ENCODE measurements around the gene CHST14.
"Not testable (repeated sequence)": the region's sequence is repeated elsewhere in the genome, so short reads cannot be mapped to it uniquely, and the experiment has no call there.

CHST14 gene

GRCh38 chr15:40444736-40445135 lies 26.0 kb upstream of the CHST14 start:
- Histone ChIP-seq H3K27ac (ENCODE audit: low read depth, low read length) (no peak overlapping the region), H3K9ac (ENCODE audit: low read length) (no peak overlapping the region), H3K4me3 (ENCODE audit: low read length) (no peak overlapping the region), H3K36me3 (ENCODE audit: control insufficient read depth, insufficient read depth, low read length) (no peaks in the 10 kb centered on the region), H3K4me1 (ENCODE audit: control insufficient read depth, insufficient read depth, low read length) (peaks cover 4% of the 10 kb centered on the region), H3K27me3 (ENCODE audit: control insufficient read depth, insufficient read depth, low read length) (peaks cover 5% of the 10 kb centered on the region)

GRCh38 chr15:40445421-40445922 lies 25.3 kb upstream of the CHST14 start:
- Histone ChIP-seq H3K27ac (ENCODE audit: low read depth, low read length) (no peak overlapping the region), H3K4me1 (ENCODE audit: control insufficient read depth, insufficient read depth, low read length) (no peaks in the 10 kb centered on the region), H3K36me3 (ENCODE audit: control insufficient read depth, insufficient read depth, low read length) (no peaks in the 10 kb centered on the region), H3K27me3 (ENCODE audit: control insufficient read depth, insufficient read depth, low read length) (no peaks in the 10 kb centered on the region), H3K9ac (ENCODE audit: low read length) (no peak overlapping the region), H3K4me3 (ENCODE audit: low read length) (no peak overlapping the region)

- H3K36me3 ChIP-seq (ENCODE audit: control insufficient read depth, insufficient read depth, low read length) = no peaks in the 10 kb centered on the region
- no peaks in the 10 kb centered on the region for H3K27me3 ChIP-seq (ENCODE audit: control insufficient read depth, insufficient read depth, low read length)
- H3K27ac ChIP-seq (ENCODE audit: low read depth, low read length) = no peak overlapping the region
- no peak overlapping the region for H3K9ac ChIP-seq (ENCODE audit: low read length)
- H3K4me3 ChIP-seq (ENCODE audit: low read length) = no peak overlapping the region
- H3K4me1 ChIP-seq (ENCODE audit: control insufficient read depth, insufficient read depth, low read length) = no peaks in the 10 kb centered on the region
These were observed 24.6 kb upstream of the CHST14 start for GRCh38 chr15:40446144-40446543.

GRCh38 chr15:40448354-40448753 lies 22.4 kb upstream of the CHST14 start:
- no peak overlapping the region for H3K4me3 ChIP-seq (ENCODE audit: low read length)
- H3K9ac ChIP-seq (ENCODE audit: low read length) = no peak overlapping the region
- H3K36me3 ChIP-seq (ENCODE audit: control insufficient read depth, insufficient read depth, low read length) = no peaks in the 10 kb centered on the region
- H3K27ac ChIP-seq (ENCODE audit: low read depth, low read length) = no peak overlapping the region
- no peaks in the 10 kb centered on the region for H3K27me3 ChIP-seq (ENCODE audit: control insufficient read depth, insufficient read depth, low read length)
- H3K4me1 ChIP-seq (ENCODE audit: control insufficient read depth, insufficient read depth, low read length) = no peaks in the 10 kb centered on the region

DNA sequence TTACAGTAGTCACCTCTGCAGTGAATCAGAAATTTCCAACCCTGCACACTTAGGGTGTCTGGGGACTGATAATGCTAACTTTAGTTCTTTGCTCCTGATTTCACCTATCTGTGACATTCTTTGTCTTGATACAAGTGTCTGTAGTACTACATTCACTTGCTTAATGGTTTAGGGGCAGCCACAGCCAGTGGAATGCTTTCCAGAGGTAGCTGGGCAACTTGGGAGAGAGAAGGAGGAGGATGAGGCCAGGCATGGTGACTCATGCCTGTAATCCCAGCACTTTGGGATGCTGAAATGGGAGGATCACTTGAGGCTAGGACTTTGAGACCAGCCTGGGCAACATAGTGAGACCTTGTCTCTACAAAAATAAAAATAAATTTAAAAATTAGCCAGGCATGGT lies 21.5 kb upstream of the CHST14 start:
- no peak overlapping the region for H3K4me3 ChIP-seq (ENCODE audit: low read length)
- no peak overlapping the region for H3K9ac ChIP-seq (ENCODE audit: low read length)
- no peaks in the 10 kb centered on the region for H3K4me1 ChIP-seq (ENCODE audit: control insufficient read depth, insufficient read depth, low read length)
- no peak overlapping the region for H3K27ac ChIP-seq (ENCODE audit: low read depth, low read length)
- no peaks in the 10 kb centered on the region for H3K36me3 ChIP-seq (ENCODE audit: control insufficient read depth, insufficient read depth, low read length)
- H3K27me3 ChIP-seq (ENCODE audit: control insufficient read depth, insufficient read depth, low read length) = no peaks in the 10 kb centered on the region

- H3K4me1 ChIP-seq (ENCODE audit: control insufficient read depth, insufficient read depth, low read length) = no peaks in the 10 kb centered on the region
- no peak overlapping the region for H3K4me3 ChIP-seq (ENCODE audit: low read length)
- no peak overlapping the region for H3K27ac ChIP-seq (ENCODE audit: low read depth, low read length)
- no peak overlapping the region for H3K9ac ChIP-seq (ENCODE audit: low read length)
- H3K27me3 ChIP-seq (ENCODE audit: control insufficient read depth, insufficient read depth, low read length) = no peaks in the 10 kb centered on the region
- H3K36me3 ChIP-seq (ENCODE audit: control insufficient read depth, insufficient read depth, low read length) = no peaks in the 10 kb centered on the region
These were observed 20.7 kb upstream of the CHST14 start for GRCh38 chr15:40450047-40450446.

DNA sequence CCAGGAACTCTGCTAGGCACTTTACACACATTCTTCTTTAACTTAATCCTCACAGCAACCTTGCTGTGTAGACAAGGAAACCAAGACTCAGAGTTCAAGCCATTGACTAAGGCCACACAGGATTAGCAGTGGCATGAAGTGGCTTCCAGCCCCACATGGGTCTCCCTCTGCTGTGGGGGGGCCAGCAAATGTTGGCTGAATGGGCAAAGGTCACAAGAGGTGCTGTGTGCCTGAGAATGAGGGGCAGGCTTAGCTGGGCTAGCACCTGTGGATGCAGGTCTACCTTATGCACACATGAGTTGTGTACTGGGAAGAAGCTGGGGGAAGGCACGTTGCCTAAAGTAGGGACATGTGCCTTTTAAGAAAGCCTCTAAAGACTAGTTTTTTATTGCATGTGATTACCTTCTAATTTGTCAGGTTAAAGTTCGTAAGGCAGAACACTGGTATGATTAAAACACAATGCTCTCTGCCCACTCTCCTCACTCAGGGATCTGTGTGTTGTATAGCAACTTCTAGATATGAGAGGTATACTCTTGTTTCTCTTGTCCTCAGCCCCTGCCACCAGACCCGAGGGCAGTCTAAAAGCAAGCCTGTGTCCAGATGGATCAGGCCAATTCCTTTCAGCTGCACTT lies 19.1 kb upstream of the CHST14 start:
- Histone ChIP-seq H3K36me3 (ENCODE audit: control insufficient read depth, insufficient read depth, low read length) (no peaks in the 10 kb centered on the region), H3K27ac (ENCODE audit: low read depth, low read length) (no peak overlapping the region), H3K4me3 (ENCODE audit: low read length) (no peak overlapping the region), H3K9ac (ENCODE audit: low read length) (no peak overlapping the region), H3K27me3 (ENCODE audit: control insufficient read depth, insufficient read depth, low read length) (no peaks in the 10 kb centered on the region), H3K4me1 (ENCODE audit: control insufficient read depth, insufficient read depth, low read length) (no peaks in the 10 kb centered on the region)

DNA sequence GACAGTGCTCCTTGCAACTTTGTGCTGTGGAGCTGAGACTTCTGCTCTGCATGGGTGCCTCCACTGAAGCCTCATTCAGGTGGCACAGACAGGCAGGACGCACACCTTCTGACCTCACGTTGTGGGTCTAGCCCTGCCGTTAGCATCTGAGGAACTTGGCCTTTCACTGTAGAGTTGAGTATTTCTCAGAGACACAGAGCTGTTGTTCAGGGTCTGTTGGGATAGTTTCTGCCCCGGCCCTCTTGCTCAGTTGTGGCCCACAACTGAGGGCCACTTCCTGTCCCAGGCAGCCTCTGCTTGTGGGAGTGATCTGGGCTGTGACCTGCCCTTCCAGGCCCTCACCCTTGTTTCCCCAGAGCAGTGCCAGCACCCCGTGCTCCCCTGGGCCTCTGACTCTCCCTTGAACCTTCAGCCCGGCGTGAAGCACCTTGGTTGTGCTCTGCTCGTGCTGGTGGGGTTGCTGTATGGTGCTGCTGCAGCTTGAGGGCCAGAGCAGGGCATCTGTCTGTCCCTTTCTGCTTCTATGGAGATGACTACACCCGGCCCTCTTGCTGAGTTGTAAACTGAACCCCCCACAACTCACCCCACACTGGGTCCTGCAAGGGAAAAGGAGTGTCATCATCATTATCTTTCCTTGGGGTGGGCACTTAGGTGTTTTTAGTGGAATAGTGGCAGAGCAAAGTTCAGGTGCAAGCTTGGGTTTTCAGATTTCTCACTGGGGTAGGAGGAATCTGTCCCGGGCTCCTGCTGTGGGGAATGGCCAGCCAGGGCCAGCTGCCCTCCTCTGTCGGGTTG lies 18.3 kb upstream of the CHST14 start:
- no peaks in the 10 kb centered on the region for H3K36me3 ChIP-seq (ENCODE audit: control insufficient read depth, insufficient read depth, low read length)
- H3K4me3 ChIP-seq (ENCODE audit: low read length) = no peak overlapping the region
- H3K9ac ChIP-seq (ENCODE audit: low read length) = no peak overlapping the region
- H3K27ac ChIP-seq (ENCODE audit: low read depth, low read length) = no peak overlapping the region
- H3K4me1 ChIP-seq (ENCODE audit: control insufficient read depth, insufficient read depth, low read length) = no peaks in the 10 kb centered on the region
- no peaks in the 10 kb centered on the region for H3K27me3 ChIP-seq (ENCODE audit: control insufficient read depth, insufficient read depth, low read length)

DNA sequence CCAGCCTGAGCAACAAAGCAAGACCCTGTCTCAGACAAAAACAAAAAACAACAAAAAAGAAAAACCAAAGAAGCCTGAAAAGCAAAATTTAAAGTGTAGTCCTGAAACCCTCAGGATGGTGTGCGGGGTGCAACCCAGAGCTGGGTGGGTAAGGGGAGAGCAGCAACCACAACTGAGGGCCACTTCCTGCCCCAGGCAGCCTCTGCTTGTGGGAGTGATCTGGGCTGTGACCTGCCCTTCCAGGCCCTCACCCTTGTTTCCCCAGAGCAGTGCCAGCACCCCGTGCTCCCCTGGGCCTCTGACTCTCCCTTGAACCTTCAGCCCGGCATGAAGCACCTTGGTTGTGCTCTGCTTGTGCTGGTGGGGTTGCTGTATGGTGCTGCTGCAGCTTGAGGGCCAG lies 16.8 kb upstream of the CHST14 start:
- not testable (repeated sequence) for H3K9ac ChIP-seq (ENCODE audit: low read length); H3K27me3 ChIP-seq (ENCODE audit: control insufficient read depth, insufficient read depth, low read length); H3K27ac ChIP-seq (ENCODE audit: low read depth, low read length); H3K4me1 ChIP-seq (ENCODE audit: control insufficient read depth, insufficient read depth, low read length); H3K36me3 ChIP-seq (ENCODE audit: control insufficient read depth, insufficient read depth, low read length); H3K4me3 ChIP-seq (ENCODE audit: low read length)

DNA sequence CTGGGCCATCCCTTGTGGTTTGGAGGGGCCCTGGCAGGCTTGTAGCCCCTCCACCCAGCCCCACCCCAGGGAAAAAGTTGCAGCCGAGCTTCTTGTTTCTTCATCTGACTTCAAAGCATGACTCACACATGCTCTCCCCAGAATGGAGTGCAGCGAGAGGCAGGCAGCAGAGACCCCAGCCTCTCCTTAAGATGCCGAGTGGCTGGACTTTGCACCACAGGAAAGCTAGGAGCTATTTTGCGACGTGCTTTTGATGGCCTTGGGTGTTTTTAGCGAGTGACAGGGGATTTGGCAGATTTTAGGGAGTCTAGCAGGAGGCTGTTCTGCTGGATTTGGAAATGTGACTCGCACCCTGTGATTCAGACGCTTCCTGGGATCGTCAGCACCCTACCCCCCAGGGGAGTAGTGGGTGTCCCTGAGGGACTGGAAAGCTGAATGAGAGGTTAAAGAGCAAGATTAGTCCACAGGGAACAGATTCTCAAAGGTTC lies 15.8 kb upstream of the CHST14 start:
- no peak overlapping the region for H3K27ac ChIP-seq (ENCODE audit: low read depth, low read length)
- peaks cover 9% of the 10 kb centered on the region for H3K36me3 ChIP-seq (ENCODE audit: control insufficient read depth, insufficient read depth, low read length)
- no peaks in the 10 kb centered on the region for H3K4me1 ChIP-seq (ENCODE audit: control insufficient read depth, insufficient read depth, low read length)
- no peak overlapping the region for H3K9ac ChIP-seq (ENCODE audit: low read length)
- no peaks in the 10 kb centered on the region for H3K27me3 ChIP-seq (ENCODE audit: control insufficient read depth, insufficient read depth, low read length)
- no peak overlapping the region for H3K4me3 ChIP-seq (ENCODE audit: low read length)

DNA sequence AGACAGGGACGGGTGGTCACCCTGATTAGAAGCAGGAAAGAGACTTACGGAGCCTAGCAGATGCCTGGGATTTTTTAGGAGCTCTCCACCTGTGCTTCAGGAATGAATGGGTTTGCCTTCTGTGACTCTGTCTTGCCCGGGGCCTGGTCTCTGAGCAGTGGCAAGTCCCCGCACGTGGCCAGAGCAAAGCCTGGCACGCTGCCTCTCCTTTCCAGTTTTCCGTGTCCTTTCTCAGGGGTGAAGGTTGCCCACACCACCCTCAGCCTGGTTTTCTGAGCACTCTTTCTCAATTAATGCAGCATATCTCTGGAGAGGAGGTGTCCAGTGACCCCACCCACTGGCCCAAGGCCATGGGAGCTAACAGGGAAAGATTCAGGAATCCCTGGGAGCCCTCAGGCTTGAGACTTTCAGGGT lies 14.5 kb upstream of the CHST14 start:
- Histone ChIP-seq H3K36me3 (ENCODE audit: control insufficient read depth, insufficient read depth, low read length) (peaks cover 11% of the 10 kb centered on the region), H3K27ac (ENCODE audit: low read depth, low read length) (no peak overlapping the region), H3K9ac (ENCODE audit: low read length) (no peak overlapping the region), H3K27me3 (ENCODE audit: control insufficient read depth, insufficient read depth, low read length) (no peaks in the 10 kb centered on the region), H3K4me1 (ENCODE audit: control insufficient read depth, insufficient read depth, low read length) (no peaks in the 10 kb centered on the region), H3K4me3 (ENCODE audit: low read length) (no peak overlapping the region)

- no peaks in the 10 kb centered on the region for H3K27me3 ChIP-seq (ENCODE audit: control insufficient read depth, insufficient read depth, low read length)
- no peak overlapping the region for H3K4me3 ChIP-seq (ENCODE audit: low read length)
- no peaks in the 10 kb centered on the region for H3K4me1 ChIP-seq (ENCODE audit: control insufficient read depth, insufficient read depth, low read length)
- no peak overlapping the region for H3K27ac ChIP-seq (ENCODE audit: low read depth, low read length)
- no peak overlapping the region for H3K9ac ChIP-seq (ENCODE audit: low read length)
- H3K36me3 ChIP-seq (ENCODE audit: control insufficient read depth, insufficient read depth, low read length) = peaks cover 11% of the 10 kb centered on the region
These were observed 14.0 kb upstream of the CHST14 start for GRCh38 chr15:40456738-40457137.

All from rectal smooth muscle tissue (tissue), 1 donor.